HG03135 (cell line): Measurements from ENCODE around the gene LINGO1.

ENCODE experiments used
- ATAC-seq: cut with Tn5 transposase; IDR thresholded peaks from one replicate; pipeline ENCODE4 v1.9.1; 2021; ENCODE audit warnings: mild to moderate bottlenecking, moderate library complexity; ENCODE audit not compliant: unreplicated experiment

The LINGO1 gene

DNA sequence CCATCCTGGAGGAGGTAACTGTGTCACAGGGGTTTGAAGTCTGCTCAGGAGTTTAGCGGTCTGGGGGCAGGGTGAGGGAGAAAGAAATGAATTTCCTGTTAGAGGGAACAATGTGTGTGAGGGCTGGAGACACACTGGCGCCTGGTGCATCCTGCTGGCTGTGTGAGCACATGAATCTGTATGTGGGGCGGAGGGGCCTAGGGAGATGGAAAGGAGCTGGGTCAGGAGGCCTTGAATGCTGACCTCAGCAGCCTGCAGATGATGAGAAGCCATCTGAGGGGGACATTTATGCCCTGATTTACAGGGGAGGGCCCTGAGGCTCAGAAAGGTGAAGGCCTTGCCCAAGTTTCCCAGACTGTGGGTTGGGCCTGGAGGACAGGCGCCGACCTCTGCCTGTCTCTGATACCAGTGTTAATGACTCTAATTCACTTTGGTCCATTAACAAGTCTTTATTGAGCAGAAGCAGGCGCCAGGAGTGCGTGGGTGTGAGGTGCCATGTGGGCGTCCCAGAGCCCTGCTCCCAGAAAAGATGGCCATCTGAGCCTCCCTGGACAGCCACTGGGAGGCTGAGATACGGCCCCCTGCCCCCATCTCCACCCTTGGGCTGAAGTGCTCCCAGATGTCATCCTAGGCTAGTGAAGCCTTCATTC lies 34.8 kb downstream of the LINGO1 start:
- no peak for ATAC-seq

DNA sequence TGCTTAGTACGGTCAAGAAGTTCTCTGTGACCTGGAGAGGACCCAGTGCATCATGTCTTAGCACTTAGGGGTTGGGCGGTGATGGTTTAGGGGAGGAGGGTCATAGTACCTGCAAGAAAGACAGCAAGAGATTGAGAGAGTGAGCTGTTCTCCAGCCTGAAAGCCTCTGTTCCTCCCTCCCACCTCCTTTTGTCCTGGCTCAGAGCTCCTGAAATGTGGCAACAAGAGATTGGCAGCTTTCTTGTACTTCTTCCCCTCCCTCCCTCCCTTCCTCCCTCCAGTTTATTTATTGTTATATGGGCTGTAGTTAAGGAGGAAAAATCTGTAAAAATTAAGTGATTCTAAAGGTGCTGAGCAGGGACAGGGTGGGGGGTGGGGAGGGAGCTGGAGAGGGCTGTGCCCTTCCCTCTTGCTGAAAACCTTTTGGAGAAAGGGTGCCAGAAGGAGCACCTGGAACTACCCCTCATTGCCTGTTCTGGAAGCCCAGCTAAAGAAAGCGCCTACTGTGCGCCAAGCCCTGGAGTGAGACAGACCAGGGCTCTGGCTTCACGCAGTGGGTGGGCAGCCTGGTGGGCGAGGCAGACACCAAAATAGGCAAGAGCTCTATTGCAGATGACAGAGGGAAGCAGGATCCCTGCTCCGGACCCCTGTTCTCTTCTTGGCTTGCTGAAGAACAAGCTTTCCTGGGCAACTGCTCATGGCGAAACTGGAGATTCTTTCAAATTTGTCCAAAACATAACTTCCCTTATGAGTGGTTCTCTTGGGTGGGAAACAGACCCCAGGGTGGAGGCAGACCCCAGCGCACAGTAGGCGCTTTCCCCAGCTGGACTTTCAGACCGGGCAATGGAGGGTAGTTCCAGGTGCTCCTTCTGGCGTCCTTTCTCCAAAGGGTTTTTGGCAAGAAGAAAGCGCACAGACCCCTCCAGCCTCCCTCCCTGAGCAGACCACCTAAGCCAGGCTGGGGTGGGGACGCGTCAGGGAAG lies 35.6 kb downstream of the LINGO1 start:
- ATAC-seq: no peak

DNA sequence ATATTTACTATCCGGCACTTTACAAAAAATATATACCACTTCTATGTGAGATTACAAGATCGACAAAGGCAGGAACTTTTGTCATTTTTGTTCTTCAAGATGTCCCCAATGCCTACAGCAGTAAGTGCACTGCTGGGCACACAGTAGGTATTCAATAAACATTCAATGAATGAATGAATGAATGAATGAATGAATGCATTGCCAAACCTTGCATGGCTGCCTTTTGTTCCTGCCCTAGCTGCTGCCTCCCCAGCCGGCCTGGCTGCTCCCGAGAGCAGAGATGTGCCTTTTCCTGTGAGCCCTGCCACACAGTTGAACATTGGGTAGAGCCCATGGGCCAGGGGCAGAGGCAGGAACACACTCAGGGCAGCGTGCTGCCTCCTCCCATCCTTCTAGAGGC lies 37.5 kb downstream of the LINGO1 start:
- no peak for ATAC-seq

DNA sequence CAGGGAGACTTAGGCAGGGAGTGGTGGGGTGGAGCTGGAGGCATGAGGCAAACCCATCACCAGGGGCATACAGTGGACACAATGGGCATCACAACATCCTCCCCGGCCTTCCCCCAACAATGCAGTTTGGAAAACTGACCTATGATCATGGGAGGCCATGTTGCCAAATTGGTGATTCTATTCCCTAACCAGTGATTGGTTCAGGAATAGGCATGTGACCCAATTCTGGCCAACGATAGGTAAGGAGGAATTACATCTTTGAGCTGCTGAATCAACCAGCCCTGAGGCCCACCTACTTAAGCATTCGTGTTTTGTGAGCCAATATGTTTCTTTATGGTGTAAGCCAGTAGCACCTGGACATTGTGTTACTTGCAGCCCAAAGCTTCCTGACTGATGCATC lies 40.0 kb downstream of the LINGO1 start:
- ATAC-seq: no peak

DNA sequence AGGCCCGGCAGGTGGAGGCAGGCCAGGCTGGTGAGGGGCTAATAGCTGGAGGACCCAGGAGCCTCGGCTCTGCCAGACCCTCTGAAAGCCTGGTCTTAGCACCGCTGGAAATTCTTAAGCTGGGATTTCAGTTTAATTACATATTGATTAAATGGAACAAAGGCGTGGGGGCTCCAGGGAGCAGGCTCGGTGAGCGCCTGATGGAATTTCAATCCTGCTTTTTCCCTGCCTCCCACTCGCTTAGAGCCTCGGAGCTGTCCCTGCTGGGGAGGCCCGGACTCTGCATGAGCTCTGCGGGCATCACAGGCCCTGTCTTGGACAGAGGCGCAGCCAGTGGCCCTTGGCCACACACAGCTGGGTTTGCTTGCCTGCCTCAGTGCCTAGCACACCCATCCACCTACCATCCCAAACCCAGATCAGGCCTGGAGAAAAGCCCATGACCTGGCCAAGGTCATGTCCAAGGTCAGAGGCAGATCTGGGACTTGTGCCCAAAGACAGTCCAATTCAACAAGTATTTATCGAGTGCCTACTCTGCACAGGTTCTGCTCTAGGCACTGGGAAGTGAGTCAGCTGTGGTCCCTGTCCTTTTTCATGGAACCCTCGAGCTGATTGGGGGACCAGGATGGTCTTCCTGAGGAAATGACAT lies 40.6 kb downstream of the LINGO1 start:
- ATAC-seq: no peak

DNA sequence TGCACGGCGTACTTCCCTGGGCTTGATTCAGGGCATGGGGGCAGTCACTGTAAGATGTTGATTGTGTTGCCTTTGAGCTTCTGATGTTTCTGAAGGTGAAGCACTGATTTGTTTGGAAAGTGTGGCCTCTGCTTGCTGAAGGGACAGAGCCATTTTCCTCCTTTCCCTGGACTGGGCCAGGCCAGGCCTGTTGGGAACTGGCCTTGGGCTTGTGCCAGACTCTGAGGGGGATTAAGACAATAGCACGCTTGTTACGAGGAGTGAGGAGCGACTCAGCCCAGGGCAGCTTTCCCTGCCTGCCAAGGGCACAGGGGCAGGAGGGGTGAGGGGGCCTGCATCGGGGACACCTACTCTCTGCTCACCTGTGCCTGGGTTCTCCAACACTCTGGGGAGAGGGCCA lies 42.9 kb downstream of the LINGO1 start:
- ATAC-seq: no peak

DNA sequence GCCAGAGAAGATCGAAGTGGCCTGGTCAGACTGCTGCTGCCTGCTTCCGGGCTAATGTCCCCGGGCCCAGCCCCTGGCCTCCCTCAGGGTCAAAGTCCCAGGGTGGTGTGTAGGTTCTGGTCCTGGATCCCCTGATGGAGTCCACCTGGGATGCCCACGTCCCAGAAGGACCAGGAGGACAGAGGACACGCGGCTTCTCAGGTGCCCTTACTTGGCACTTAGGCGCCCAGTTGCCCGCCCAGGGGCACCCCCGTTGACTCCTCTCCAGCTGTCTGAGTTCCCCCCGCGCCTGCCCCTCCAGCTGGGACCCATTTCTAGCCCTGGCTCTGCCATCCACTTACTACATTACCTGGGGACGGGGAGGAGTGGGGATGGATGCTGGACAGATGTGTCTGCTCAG lies 44.6 kb downstream of the LINGO1 start:
- no peak for ATAC-seq

DNA sequence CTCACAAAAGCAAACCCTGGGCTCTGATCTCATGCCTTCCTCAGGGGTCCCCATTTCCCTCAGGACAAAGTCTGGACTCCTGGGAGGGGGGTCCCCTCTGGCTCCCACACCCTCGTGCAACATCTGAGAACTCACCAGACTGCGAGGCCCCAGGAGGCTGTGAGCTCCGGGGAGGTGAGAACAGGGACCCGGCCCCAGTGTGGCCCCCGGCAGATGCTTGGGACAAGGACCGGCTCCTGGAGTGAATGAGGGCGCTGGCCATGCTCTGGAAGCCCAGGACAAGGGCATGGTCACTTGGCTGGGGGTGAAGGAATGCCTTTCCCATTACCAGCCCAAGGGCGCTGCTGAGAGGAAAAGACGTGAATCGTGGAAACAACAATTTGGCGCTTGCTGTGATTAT lies 48.0 kb downstream of the LINGO1 start:
- ATAC-seq: no peak

DNA sequence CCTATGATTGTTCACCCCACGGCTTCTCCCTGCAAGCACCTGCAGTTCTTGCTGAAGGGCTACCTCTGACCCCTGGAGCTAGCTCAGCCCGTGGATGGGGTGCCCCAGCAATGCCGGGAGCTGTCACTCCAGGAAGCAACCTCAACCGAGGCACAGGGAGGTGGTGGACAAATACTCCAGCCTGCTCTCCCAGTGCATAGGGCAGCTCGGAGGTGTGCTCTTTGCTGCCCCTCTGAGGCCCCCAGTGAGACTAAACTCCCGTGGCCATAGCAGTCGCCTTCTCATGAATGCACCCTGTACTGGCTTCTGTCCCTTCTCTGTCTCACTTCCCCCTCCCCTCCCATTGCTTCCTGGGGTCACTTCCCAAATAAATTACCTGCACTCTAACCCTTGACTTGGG lies 48.5 kb downstream of the LINGO1 start:
- ATAC-seq: no peak

DNA sequence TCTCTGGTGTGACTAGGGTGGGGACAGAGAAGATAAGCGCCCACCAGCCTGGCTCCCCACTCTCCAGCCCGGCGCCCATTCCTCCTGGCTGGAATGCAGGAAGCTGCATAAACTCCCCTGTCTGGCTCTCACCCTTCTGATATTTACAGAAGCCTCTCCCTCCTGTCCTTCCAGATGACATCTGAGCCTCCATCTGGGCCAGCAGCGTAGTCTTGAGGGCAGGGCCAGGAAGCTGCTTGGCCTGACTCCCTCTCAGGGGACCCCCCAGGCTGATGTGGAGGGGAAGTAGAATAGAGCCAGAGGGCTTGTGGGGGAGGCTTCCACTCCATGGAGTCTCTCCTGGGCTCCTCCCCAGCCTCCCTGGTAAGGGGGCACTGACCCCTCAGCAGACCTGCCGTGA lies 49.9 kb downstream of the LINGO1 start:
- no peak for ATAC-seq

DNA sequence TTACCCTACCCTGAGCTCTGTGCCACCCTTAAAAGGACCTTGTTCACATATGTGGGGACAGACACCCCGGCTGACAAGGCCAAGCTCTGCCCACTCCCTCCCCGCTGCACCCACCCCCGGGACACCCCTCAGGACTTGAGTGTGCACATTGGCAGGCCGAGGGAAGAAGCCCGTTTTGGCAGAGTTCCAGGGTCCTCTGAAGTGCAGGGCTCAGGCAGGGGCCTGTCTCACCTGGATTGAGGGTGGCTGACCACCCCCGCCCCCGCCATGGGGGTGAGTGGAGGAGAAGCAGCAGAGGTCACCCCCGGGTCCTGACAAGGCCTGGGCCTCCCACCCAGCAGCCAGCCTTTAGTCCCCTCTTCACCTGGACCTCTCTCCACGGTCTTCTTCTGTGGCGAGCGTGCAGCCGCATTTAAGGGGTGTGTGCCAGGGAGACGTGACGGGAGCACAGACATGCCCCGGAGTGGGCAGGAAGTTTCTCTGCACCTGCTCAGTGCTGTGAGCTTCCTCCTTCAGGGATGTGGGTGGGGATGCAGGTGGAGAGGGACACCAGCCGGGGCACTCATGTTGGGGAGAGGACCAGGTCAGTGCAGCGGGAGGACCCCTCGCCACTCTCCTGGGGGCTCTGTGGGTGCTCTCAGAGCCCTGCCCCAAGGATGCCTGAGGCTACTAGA lies 50.7 kb downstream of the LINGO1 start:
- ATAC-seq: no peak

DNA sequence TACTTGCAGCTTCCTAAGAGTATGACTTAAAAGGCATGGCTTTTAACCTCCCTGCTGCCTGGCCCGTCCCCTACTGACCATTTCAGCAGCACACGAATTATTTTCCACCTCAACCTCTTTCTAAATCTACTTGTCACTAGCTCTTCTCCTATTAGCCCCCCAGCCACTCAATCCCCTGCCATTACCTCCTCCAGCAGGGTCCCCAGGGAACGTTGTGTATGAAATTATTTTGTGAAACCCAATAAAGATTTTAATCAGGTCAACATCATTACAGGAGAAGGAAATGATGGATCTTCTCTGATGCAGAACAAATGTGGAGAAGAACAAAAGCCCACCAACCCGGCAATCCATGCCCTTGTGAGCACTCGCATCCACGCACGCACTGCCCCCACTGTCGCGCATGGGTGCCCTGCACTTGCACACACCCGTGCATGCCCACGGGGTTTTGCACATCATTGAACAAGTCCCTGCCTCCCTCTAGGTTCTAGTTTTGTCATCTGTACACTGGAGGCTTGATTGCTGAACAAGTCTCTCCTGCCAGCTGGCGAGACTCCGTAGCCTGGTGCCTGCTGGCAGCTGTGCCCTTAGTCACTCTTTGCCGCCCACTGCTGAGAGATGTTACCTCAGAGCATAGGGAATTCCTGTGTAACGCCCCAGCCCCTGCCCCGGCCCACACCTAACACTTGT lies 51.6 kb downstream of the LINGO1 start:
- no peak for ATAC-seq

DNA sequence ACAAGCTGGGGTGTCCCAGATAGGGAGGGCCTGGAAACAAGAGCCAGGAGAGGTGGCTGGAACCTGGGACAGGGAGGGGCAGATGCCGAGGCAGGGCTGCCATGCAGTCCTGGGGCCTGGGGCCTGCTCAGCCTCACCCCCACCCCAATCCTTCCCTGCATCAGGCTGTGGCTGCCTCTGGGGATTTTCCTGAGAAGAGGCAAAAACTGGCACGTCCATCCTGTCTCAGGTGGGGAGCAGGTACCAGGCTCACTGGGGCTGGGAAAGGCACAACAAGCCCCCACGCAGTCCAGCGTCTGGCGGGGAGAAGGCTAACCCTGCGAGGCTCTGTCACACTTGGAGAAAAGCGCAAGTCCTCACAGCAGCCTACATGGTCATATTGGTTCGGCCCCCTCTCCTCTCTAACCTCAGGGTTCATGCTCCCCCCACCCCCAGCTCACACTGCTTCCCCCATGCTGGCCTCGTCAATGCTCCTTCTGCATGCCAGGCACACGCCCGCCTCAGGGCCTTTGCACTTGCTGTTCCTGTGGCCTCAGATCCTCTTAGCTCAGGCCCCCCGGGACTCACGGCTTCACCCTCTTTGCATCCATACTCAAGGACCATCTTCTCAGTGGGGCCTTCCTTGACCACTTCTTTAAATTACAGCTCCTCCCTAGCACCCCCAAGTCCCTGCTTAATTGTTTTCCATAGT lies 53.1 kb downstream of the LINGO1 start:
- ATAC-seq: no peak

DNA sequence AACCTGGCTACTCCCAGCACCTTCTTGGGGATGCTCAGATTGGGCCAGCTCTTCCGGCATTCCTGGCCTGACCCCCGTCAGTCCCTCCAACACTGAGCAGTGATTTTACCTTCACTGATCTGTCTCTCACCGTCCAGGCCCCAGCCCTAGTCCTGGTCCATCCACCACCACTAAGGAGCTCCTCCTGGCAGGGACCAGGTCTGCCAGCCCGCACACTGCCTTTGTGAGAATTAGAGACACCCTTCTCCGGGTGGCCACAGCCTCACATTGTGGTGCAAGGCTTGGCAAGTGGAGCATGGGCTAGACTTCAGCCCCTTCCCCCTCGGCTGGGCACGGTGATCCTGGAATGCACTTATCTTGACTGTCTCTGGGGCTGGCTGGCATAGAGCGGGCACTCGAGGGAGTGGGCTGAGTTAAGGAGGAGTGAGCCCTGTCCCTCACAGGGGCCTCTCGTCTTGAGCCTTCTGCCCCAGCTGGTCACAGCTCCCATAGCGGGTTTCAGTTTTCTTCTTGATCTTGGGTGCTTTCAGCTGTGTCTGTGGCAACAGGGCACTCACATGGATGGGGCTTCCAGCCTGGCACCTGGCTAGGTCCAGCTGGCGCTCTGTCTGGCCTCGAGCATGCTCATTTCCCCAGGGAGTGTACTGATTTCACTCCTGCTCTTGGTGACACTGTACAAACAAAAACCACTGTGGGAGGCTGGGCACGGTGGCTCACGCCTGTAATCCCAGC lies 53.9 kb downstream of the LINGO1 start:
- no peak for ATAC-seq

DNA sequence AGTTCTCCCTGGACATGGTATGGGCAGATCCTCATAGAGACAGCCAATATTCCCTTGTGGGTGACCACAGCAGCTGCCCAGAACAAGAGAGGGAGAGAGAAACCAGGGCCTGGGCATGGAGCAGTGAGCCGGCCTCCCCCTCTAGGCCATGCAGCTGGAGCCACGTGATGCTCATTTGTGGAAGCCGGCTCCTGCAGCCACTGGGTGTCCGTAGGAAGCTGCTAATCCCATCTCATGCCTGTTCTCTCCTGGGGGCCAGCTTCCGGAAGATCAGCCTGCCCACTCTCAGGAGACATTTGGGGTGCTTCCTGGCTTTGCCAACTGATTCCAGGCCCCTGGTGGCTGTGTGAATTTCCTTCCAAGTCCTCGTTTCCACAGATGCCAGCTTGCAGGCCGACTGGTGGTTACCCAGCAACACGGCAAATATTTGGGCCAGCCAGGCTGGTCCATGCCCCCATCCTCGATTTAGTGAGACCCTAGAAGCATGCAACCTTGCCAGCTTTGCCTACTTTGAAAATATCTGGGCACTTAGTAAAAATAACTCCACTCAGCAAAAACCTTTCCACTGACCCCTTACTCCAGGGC lies 55.3 kb downstream of the LINGO1 start:
- no peak for ATAC-seq

DNA sequence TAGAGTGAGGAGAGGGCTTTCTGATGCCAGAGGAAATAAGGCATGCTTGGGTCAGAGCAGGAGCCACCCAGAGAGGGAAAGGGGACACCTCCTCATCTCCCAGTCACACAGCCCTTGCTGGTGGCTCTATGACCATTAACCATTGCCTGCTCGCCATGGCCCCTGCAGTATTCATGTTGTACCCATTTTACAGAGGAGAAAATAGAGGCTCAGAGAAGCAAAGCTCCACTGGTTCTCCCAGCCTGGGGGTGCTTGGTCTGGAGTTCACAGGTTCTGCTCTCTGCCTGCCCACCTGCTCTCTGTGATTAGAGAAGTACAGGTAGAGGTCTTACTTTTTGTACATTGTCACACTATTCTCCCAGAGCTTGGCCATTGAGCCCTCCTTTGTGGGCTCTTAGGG lies 56.2 kb downstream of the LINGO1 start:
- ATAC-seq: no peak

DNA sequence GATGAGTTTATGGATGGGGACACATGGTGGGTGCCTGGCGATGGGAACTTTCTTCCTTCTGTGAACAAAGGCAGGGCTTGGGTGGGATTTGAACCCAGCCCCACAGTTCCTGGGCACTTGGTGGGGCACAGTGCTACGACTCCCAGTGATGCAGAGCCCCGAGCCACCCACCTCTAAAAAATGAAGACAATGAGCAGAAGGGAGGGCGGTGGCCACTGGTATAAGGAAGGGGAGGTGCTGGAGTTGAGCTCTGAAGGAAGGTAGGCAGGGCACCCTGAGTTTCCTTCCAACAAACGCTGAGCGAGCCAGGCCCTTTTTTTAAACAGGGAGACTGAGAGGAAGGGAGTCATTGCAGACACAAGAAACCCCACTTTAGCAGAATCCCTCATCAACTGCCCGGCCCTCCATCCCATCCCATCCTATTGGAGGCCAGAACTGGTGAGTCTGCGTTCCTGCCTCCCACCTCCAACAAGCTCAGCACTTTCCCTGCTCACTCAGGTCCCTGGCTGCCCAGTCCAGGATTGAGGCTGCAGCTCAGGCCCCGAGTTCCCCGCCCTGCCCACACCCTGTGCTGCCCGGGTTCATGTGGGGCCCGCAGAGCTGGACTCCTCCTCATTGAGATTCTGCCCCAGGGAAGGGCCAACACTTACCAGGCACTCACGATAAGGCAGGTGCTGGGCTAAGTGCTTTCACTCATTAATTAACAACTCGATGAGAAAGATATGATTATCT lies 57.3 kb downstream of the LINGO1 start:
- no peak for ATAC-seq

DNA sequence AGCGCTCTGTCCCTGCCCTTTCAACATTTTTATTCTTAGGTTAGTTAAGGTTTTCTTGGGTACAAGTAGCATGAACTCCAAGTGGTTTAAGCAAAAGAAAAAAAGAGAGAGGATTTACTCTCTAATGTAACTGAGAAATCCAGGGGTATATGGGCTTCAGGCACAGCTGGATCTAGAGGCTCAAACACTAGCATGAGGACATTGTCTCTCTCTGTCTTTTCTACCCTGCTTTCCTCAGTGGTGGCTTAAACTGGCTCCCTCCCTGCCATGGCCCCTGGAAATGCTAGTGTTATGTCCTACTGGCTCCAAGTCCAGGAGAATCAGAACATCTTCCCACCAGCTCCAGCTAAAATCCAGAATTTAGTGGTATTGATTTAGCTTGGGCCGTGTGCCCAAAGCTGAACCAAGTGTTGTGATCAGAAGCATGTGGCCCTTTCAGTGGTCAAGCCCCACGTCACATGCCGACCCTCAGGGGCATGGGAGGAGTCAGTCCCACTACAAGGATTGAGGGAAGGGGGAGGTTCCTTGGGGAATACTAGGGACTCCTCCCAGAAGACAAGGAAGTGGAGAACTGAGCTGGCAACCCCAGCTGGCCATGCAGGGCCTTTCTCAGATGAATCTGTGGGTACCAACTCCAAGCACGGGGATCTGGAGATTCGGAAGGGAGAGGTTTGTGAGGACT lies 58.0 kb downstream of the LINGO1 start:
- no peak for ATAC-seq
